ENCODE measurements around the gene SLC17A6.

The SLC17A6 gene

GRCh38 chr11:22344081-22344480, 5.9 kb downstream of the SLC17A6 start:
- no peaks in the 10 kb centered on the region for H3K9me3 ChIP-seq (replicated peaks; ENCODE audit: insufficient read depth, low read length)

GRCh38 chr11:22346282-22346681, 8.1 kb downstream of the SLC17A6 start:
- H3K9ac ChIP-seq (ENCODE audit: low read length): no peak overlapping the region

More at GRCh38 chr11:22344081-22344480, 5.9 kb downstream of the SLC17A6 start:
- H4K20me1 ChIP-seq (ENCODE audit: insufficient read depth, low read length): no peaks in the 10 kb centered on the region
- DNase-seq: no peak
- H3F3A ChIP-seq (ENCODE audit: insufficient read depth, low read length): no peaks in the 10 kb centered on the region
- no peak for TF ChIP-seq EZH2 (optimal IDR thresholded peaks at IDR 0.05; ENCODE audit: low read depth, low read length)
- no peak for TF ChIP-seq EZH2phosphoT487 (IDR thresholded peaks at IDR 0.05; ENCODE audit: low read length)
- no peak for TF ChIP-seq CTCF (IDR thresholded peaks at IDR 0.05; ENCODE audit: low read length)
- H3K27ac ChIP-seq (ENCODE audit: low read length): no peak overlapping the region
- H3K4me2 ChIP-seq (ENCODE audit: low read depth, low read length): no peak overlapping the region
- H3K27me3 ChIP-seq (replicated peaks; ENCODE audit: insufficient read depth, low read length): no peaks in the 10 kb centered on the region
- H3K79me2 ChIP-seq (ENCODE audit: low read length): no peaks in the 10 kb centered on the region
- H3K4me3 ChIP-seq (ENCODE audit: low read length): no peak overlapping the region
- H2AFZ ChIP-seq (ENCODE audit: low read length): no peak overlapping the region
- no peaks in the 10 kb centered on the region for H3K4me1 ChIP-seq (ENCODE audit: low read length)
- H3K36me3 ChIP-seq (replicated peaks; ENCODE audit: insufficient read depth, low read length): no peaks in the 10 kb centered on the region
- no peak overlapping the region for H3K9ac ChIP-seq (ENCODE audit: low read length)
- H3K9me2 ChIP-seq (replicated peaks; ENCODE audit: insufficient read depth, low read length): no peaks in the 10 kb centered on the region

GRCh38 chr11:22347857-22348487, 9.8 kb downstream of the SLC17A6 start:
- TF ChIP-seq CTCF (IDR thresholded peaks at IDR 0.05; ENCODE audit: low read length): no peak
- Histone ChIP-seq H3K27me3 (replicated peaks; ENCODE audit: insufficient read depth, low read length) (no peaks in the 10 kb centered on the region), H3F3A (ENCODE audit: insufficient read depth, low read length) (no peaks in the 10 kb centered on the region), H3K4me3 (ENCODE audit: low read length) (no peak overlapping the region), H3K9ac (ENCODE audit: low read length) (no peak overlapping the region), H3K9me2 (replicated peaks; ENCODE audit: insufficient read depth, low read length) (no peaks in the 10 kb centered on the region), H3K9me3 (replicated peaks; ENCODE audit: insufficient read depth, low read length) (no peaks in the 10 kb centered on the region), H3K79me2 (ENCODE audit: low read length) (no peaks in the 10 kb centered on the region), H4K20me1 (ENCODE audit: insufficient read depth, low read length) (no peaks in the 10 kb centered on the region), H3K27ac (ENCODE audit: low read length) (no peak overlapping the region), H2AFZ (ENCODE audit: low read length) (no peak overlapping the region), H3K4me2 (ENCODE audit: low read depth, low read length) (no peak overlapping the region), H3K36me3 (replicated peaks; ENCODE audit: insufficient read depth, low read length) (no peaks in the 10 kb centered on the region), H3K4me1 (ENCODE audit: low read length) (no peaks in the 10 kb centered on the region)
- DNase-seq: no peak

More at GRCh38 chr11:22346282-22346681, 8.1 kb downstream of the SLC17A6 start:
- Histone ChIP-seq H4K20me1 (ENCODE audit: insufficient read depth, low read length) (no peaks in the 10 kb centered on the region), H3K4me1 (ENCODE audit: low read length) (no peaks in the 10 kb centered on the region), H3K36me3 (replicated peaks; ENCODE audit: insufficient read depth, low read length) (no peaks in the 10 kb centered on the region), H3K4me2 (ENCODE audit: low read depth, low read length) (no peak overlapping the region), H3K9me3 (replicated peaks; ENCODE audit: insufficient read depth, low read length) (no peaks in the 10 kb centered on the region), H2AFZ (ENCODE audit: low read length) (no peak overlapping the region), H3K9me2 (replicated peaks; ENCODE audit: insufficient read depth, low read length) (no peaks in the 10 kb centered on the region), H3K4me3 (ENCODE audit: low read length) (no peak overlapping the region), H3K27ac (ENCODE audit: low read length) (no peak overlapping the region), H3K27me3 (replicated peaks; ENCODE audit: insufficient read depth, low read length) (no peaks in the 10 kb centered on the region), H3F3A (ENCODE audit: insufficient read depth, low read length) (no peaks in the 10 kb centered on the region), H3K79me2 (ENCODE audit: low read length) (no peaks in the 10 kb centered on the region)
- TF ChIP-seq EZH2phosphoT487 (IDR thresholded peaks at IDR 0.05; ENCODE audit: low read length): no peak
- TF ChIP-seq CTCF (IDR thresholded peaks at IDR 0.05; ENCODE audit: low read length): no peak
- no peak for TF ChIP-seq EZH2 (optimal IDR thresholded peaks at IDR 0.05; ENCODE audit: low read depth, low read length)
- no peak for DNase-seq

Measured in MM.1S (cell line).